Upper lobe of left lung (tissue), 4 donors: ENCODE measurements around the gene LANCL3.

Experiments used
- CTCF ChIP-seq, 6 experiments: fragments of 450-650 bp in 4 of 6; fragments of 200-600 bp in 2 of 6; sonication (generic) in 2 of 6; IDR thresholded peaks; one replicate each; pipeline ENCODE4 v1.5.1; 2016 to 2019; ENCODE audit warnings: antibody characterized with exemption in 6 of 6
- EP300 ChIP-seq, 4 donors: sonication (generic); formaldehyde crosslinking; IDR thresholded peaks; one replicate each; pipeline ENCODE4 v1.5.1; 2017; ENCODE audit warnings: antibody characterized with exemption in 4 of 4, control low read depth in 2 of 4
- POLR2A ChIP-seq, 4 donors: fragments of 450-650 bp; IDR thresholded peaks; one replicate each; pipeline ENCODE4 v1.5.1; 2016 to 2017; ENCODE audit warnings: antibody characterized with exemption in 4 of 4, mild to moderate bottlenecking in 2 of 4
- POLR2AphosphoS5 ChIP-seq, 2 donors: sonication (generic); formaldehyde crosslinking; IDR thresholded peaks; one replicate each; pipeline ENCODE4 v1.5.1; 2017; ENCODE audit warnings: antibody characterized with exemption in 2 of 2

GRCh38 chrX:37613933-37614332 lies 42.5 kb downstream of the LANCL3 start:
- no peak for TF ChIP-seq CTCF (IDR thresholded peaks at IDR 0.05)
- no peak for TF ChIP-seq POLR2AphosphoS5 (IDR thresholded peaks at IDR 0.05)
- TF ChIP-seq EP300 (IDR thresholded peaks at IDR 0.05), result no peak
- TF ChIP-seq POLR2A (IDR thresholded peaks at IDR 0.05), result no peak
